T47D (cell line): ENCODE measurements around the gene FUT8.

Experiments
- DNase-seq, 2 experiments: peaks; one replicate each; pipeline versions ENCODE4 v3.0.0 to v3.0.0-alpha.2; 2011 to 2012; ENCODE audit warnings: low read depth in 1 of 2, low spot score in 1 of 2
- JUND ChIP-seq: IDR thresholded peaks from 2 replicates; pipeline ENCODE4 v1.6.1; 2012; ENCODE audit warnings: low read depth
- in situ Hi-C: cut with HindIII; loops from 2 replicates; pipeline ENCODE4 v1.10.0; 2016; ENCODE audit warnings: low sequenced_read_pairs, low pct_unique_long_range_greater_than_20kb

FUT8 gene

DNA sequence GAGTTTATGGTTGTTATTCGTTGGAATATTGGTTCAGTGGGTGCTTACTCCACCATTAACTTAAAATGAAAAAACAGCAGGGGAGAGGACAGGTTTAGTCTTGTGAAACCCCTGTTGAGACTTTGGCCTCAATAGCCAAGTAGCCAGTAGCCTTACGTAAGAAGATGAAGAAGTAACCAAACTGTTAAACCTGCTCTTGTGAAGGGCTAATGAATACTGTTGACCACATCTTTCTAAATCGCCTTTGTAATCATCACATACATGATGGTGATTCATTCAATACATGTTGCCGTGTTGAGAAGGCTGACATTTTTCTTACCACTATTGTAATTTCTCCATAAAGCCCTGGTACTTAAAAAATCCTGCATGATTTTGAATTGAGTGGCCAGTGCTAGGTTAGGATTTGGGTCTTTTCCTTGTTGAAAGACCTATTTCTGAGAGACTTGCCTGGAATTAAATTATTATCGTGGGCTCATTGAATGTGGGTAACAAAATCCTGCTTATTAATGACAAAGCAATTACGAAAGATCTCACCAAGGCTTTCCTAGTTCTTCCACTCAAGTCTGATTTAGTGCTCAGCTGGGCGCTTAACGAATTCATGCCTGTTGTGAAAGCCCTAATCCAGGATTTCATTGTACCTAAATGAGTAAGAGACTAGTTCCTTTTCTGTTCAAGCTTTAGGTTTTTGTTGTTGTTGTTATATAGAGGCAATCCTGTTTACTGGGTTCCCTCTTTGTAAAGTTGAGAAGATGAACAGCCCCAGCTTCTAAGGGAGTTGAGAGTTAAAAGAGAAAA, 333.1 kb downstream of the FUT8 start:
- DNase-seq, result no peak
- in situ Hi-C loops, result no loop called here
- no peak for TF ChIP-seq JUND

DNA sequence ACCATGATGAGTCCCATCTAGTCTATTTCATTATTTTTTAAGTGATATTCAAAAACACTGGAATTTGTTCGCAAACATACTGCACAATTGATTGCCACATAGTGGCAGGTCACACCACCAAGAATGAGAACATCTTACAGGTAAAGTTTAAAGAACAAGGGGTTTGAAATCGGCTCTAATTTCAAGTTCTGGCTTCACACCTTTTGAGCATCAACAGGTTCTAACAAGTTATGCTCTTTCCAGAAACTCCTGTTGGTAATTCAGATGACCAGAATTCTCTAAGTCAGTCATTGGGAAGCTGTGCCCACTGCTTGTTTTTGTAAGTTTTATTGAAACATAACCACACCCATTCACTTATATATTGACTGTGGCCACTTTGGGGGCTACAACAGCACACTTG, 336.3 kb downstream of the FUT8 start:
- DNase-seq, result no peak
- TF ChIP-seq JUND, result no peak
- in situ Hi-C loops, result no loop called here

DNA sequence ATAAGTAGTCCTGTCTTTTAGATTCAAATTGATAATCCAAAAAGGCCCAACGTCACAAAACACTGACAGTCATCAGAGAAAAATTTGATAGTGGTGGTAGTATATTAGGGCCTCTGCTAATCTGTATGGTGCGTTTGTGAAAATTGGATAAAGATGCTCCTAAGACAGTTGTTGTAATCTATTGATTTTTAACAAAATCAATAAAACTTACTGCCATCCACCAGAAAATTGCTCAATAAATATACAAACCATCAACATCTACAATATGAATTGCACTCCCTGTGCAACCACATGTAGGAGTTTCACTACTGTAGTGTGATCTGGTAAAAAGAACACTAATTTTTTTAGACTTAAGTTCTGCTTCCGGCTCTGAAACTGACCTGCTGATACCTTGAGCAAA, 336.8 kb downstream of the FUT8 start:
- no peak for TF ChIP-seq JUND
- no peak for DNase-seq
- in situ Hi-C loops, result no loop called here

DNA sequence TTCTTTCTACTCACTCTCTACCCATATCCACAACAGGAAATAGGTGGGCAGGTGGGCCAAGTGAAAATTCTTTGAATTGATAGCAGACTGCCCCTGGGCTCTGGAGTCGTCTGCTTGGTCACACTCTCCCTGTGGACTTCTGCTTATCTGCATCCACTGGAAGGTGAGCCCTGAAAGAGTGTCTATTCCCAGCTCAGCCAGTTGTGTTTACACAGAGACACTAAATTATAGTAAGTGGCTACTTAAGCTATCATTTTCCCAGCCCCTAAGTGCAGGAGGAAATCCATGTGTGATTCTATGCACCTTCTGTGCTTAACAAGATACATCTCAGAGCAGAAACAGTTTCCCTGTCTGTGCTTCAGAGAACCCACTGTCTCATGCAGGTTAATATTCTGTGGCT, 338.4 kb downstream of the FUT8 start:
- in situ Hi-C loops, result no loop called here
- no peak for DNase-seq
- no peak for TF ChIP-seq JUND

- no peak for TF ChIP-seq JUND
- no peak for DNase-seq
- in situ Hi-C loops, result no loop called here
Observed at GRCh38 chr14:65751510-65751909, 339.0 kb downstream of the FUT8 start.

DNA sequence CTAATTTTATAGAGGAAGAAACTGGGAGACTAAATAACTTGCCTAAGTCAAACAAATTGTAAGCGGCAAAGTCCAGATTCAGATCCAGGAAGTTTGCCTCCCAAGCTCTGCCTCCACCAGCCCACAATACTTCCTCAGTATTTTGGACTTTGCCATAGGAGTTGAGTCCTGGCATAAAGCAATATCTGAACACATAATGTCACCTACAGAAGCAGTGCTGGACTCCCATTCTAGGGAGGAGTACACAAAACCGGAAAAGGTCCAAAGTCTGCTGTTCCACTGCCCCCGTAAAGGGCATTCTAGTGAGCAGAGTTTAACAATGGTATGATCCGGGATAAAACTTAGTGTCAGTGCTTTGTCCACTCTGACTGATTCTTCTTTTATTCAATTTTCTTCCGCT, 340.5 kb downstream of the FUT8 start:
- no peak for DNase-seq
- in situ Hi-C loops, result no loop called here
- no peak for TF ChIP-seq JUND

- in situ Hi-C loops, result no loop called here
- no peak for TF ChIP-seq JUND
Observed at GRCh38 chr14:65755331-65755730, 342.8 kb downstream of the FUT8 start.

GRCh38 chr14:65756880-65757279, 344.4 kb downstream of the FUT8 start:
- DNase-seq, result no peak
- in situ Hi-C loops, result no loop called here
- no peak for TF ChIP-seq JUND

More at GRCh38 chr14:65755331-65755730, 342.8 kb downstream of the FUT8 start:
- DNase-seq, result no peak

- TF ChIP-seq JUND, result no peak
- no peak for DNase-seq
- in situ Hi-C loops, result no loop called here
Observed at GRCh38 chr14:65769151-65769550, 356.6 kb downstream of the FUT8 start.

DNA sequence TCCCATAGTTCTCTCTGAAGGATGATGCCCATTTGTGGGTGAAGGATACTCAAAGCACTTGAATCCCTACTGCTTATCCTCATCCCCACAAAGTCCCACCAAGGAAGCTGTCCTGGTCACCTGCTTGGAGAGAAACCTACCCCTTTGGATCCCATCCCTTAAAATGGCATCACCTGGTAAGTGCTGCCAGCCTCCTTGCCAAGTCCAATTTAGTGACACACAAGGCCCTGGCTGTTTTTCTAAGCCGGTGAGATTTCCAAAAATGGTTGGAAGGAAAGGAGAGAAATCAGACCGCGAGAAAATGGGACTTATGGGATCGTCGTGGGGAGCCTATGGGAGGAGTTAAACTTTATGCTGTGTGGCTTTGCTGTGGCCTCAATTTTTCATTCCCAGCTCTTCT, 358.2 kb downstream of the FUT8 start:
- DNase-seq, result no peak
- in situ Hi-C loops, result no loop called here
- TF ChIP-seq JUND, result no peak

DNA sequence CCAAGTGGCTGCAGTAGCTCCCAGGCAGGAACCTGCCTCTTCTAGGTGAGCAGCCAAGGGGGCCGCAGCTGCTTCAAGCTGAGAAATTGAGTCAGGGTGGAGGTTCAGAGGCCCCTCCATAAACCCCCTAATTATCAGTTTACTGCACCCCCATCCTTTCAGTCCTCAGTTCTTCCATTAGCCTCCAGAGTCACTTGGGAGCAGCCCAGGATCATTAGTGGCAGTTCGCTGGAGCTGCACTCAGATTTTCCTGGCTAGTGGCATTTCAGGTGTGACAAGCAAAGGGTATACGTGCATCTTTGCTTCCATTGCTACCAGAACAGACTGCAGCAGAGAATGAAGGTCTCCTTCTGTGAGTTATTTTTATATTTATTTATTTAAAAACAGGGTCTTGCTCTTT, 358.7 kb downstream of the FUT8 start:
- in situ Hi-C loops, result no loop called here
- no peak for DNase-seq
- TF ChIP-seq JUND, result no peak

DNA sequence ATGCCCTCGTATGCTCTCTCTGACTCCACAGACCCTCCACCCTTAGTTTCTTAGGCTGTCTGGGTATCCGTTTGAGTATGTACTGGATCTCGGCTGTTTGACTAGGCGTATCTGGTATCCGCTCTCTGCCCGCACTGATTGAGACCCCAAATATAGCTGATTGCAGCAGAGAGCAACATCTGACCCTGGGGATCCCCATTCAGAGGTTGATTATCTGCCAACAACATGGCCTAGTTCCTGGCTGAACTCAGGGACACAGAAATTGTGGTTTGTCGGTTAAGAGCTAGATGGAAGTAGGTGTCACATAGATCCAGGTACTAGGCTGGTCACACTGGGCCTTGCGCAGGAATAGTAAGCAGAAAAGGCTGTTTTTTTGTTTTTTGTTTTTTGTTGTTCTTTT, 359.9 kb downstream of the FUT8 start:
- no peak for TF ChIP-seq JUND
- no peak for DNase-seq
- in situ Hi-C loops, result no loop called here

DNA sequence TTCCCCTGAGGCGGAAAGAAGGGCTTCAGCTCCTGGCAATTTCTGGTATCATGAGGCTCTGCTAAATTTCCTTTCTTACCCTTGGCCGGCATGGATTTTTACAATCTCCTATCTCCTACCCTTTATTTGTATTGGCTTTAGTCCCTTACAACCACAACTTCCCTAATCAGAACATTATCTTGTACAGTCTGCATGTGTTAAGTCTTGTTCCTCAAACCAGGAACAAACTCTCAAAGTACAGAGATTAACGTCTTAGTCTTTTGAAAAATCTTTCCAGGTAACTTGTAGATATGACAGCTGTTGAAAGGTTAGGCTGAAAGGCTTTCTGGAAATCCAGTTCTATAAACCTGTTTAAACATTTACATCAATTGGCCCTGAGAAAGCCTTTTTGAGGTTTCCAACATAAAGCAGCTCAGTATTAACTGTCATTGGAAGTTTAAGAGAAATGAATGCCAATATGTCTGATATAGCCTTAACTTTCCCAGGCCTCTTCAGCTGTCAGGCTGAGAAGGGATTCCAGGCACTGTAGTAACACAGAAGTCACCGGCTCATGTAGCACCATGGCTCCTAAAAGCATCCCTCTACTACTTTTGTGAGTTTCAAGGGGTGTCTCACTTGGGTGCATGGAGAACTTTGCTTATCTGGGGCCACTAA, 360.5 kb downstream of the FUT8 start:
- in situ Hi-C loops, result no loop called here
- no peak for TF ChIP-seq JUND
- no peak for DNase-seq
